GM03348 (cell line): ENCODE data around the gene ERC1.
"Not testable (repeated sequence)": the region's sequence is repeated elsewhere in the genome, so short reads cannot be mapped to it uniquely, and the experiment has no call there.

Source experiments
- DNase-seq: peaks from one replicate; pipeline ENCODE4 v3.0.0; 2012; ENCODE audit warnings: low spot score

Gene ERC1

GRCh38 chr12:981961-982360 is 9.1 kb upstream of the ERC1 start:
- DNase-seq, result no peak

GRCh38 chr12:988646-989045 is 2.4 kb upstream of the ERC1 start:
- no peak for DNase-seq

GRCh38 chr12:989051-989450 is 2.0 kb upstream of the ERC1 start:
- no peak for DNase-seq

GRCh38 chr12:989751-990660 is 1.0 kb upstream of the ERC1 start:
- DNase-seq, result peak; percentile 84

GRCh38 chr12:991350-992333 is 619 bp downstream of the ERC1 start:
- peak; percentile 76 for DNase-seq

- DNase-seq, result no peak
These were observed 1.6 kb downstream of the ERC1 start for GRCh38 chr12:992647-993046.

GRCh38 chr12:996881-997280 is 5.9 kb downstream of the ERC1 start:
- DNase-seq, result no peak

GRCh38 chr12:997505-997904 is 6.5 kb downstream of the ERC1 start:
- DNase-seq, result no peak

GRCh38 chr12:998020-998874 is 7.2 kb downstream of the ERC1 start:
- no peak for DNase-seq

- DNase-seq, result not testable (repeated sequence)
These were observed 8.7 kb downstream of the ERC1 start for GRCh38 chr12:999736-1000135.

- no peak for DNase-seq
These were observed 10.5 kb downstream of the ERC1 start for GRCh38 chr12:1001507-1001906.

- no peak for DNase-seq
These were observed 12.7 kb downstream of the ERC1 start for GRCh38 chr12:1003600-1004271.

GRCh38 chr12:1006255-1006654 is 15.2 kb downstream of the ERC1 start:
- no peak for DNase-seq

GRCh38 chr12:1007276-1007675 is 16.3 kb downstream of the ERC1 start:
- no peak for DNase-seq

GRCh38 chr12:1007994-1008393 is 17.0 kb downstream of the ERC1 start:
- DNase-seq, result no peak

GRCh38 chr12:1011091-1011490 is 20.1 kb downstream of the ERC1 start:
- DNase-seq, result no peak

GRCh38 chr12:1013618-1014489 is 22.8 kb downstream of the ERC1 start:
- DNase-seq, result no peak

- DNase-seq, result no peak
These were observed 28.3 kb downstream of the ERC1 start for GRCh38 chr12:1019283-1019682.

GRCh38 chr12:1020389-1020788 is 29.4 kb downstream of the ERC1 start:
- DNase-seq, result no peak
